DMS79 (cell line): ENCODE data around the gene HLCS.

Experiments used
- DNase-seq: peaks from one replicate; lab custom pipeline; 2025; lab: John Stamatoyannopoulos, UW

HLCS gene

GRCh38 chr21:36769051-36769839 is 197.2 kb downstream of the HLCS start:
- DNase-seq = no peak

- DNase-seq = no peak
Observed at GRCh38 chr21:36768496-36768895, 198.0 kb downstream of the HLCS start.

- DNase-seq = no peak
Observed at GRCh38 chr21:36767096-36767495, 199.4 kb downstream of the HLCS start.

- DNase-seq = no peak
Observed at GRCh38 chr21:36766511-36766910, 200.0 kb downstream of the HLCS start.

GRCh38 chr21:36765229-36765628 is 201.2 kb downstream of the HLCS start:
- no peak for DNase-seq

- DNase-seq = no peak
Observed at GRCh38 chr21:36763305-36763704, 203.2 kb downstream of the HLCS start.

- DNase-seq = no peak
Observed at GRCh38 chr21:36762642-36763041, 203.8 kb downstream of the HLCS start.

- no peak for DNase-seq
Observed at GRCh38 chr21:36761685-36762084, 204.8 kb downstream of the HLCS start.

- DNase-seq = no peak
Observed at GRCh38 chr21:36759348-36760083, 207.0 kb downstream of the HLCS start.

GRCh38 chr21:36757196-36757595 is 209.3 kb downstream of the HLCS start:
- DNase-seq = no peak

- DNase-seq = no peak
Observed at GRCh38 chr21:36756527-36756926, 209.9 kb downstream of the HLCS start.

GRCh38 chr21:36754241-36754898 is 212.1 kb downstream of the HLCS start:
- DNase-seq = no peak

GRCh38 chr21:36753556-36753955 is 212.9 kb downstream of the HLCS start:
- no peak for DNase-seq

GRCh38 chr21:36751383-36751782 is 215.1 kb downstream of the HLCS start:
- DNase-seq = no peak

GRCh38 chr21:36750576-36750959 is 215.9 kb downstream of the HLCS start:
- no peak for DNase-seq

- DNase-seq = no peak
Observed at GRCh38 chr21:36749935-36750575, 216.4 kb downstream of the HLCS start.

GRCh38 chr21:36747815-36748383 is 218.6 kb downstream of the HLCS start:
- DNase-seq = no peak

- no peak for DNase-seq
Observed at GRCh38 chr21:36747041-36747814, 219.2 kb downstream of the HLCS start.

GRCh38 chr21:36745459-36745858 is 221.0 kb downstream of the HLCS start:
- no peak for DNase-seq

GRCh38 chr21:36744560-36745231 is 221.8 kb downstream of the HLCS start:
- DNase-seq = peak; percentile 75

GRCh38 chr21:36744190-36744559 is 222.3 kb downstream of the HLCS start:
- DNase-seq = no peak
